Skeletal muscle satellite cell (primary cell): ENCODE results near the gene MYL1. TPM values are rescaled to one million over a fixed set of nuclear protein-coding genes. Genes with fewer than 3 reads are reported as not detected.

ENCODE experiments used
- H3K27me3 ChIP-seq: 2 replicates; pipeline ENCODE4 v1.7.0; 2013; ENCODE audit warnings: low read length; ENCODE audit not compliant: control insufficient read depth, insufficient read depth
- H3K36me3 ChIP-seq: 2 replicates; pipeline ENCODE4 v1.7.0; 2013; ENCODE audit warnings: mild to moderate bottlenecking, control low read depth, low read length; ENCODE audit not compliant: insufficient read depth
- H3K4me1 ChIP-seq: 2 replicates; pipeline ENCODE4 v1.7.0; 2013; ENCODE audit warnings: low read length; ENCODE audit not compliant: control insufficient read depth, insufficient read depth
- H3K4me2 ChIP-seq: 2 replicates; pipeline ENCODE4 v1.7.0; 2013; ENCODE audit warnings: mild to moderate bottlenecking, low read length
- H3K4me3 ChIP-seq: 2 replicates; pipeline ENCODE4 v1.7.0; 2013; ENCODE audit warnings: low read length
- H3K9ac ChIP-seq: 2 replicates; pipeline ENCODE4 v1.7.0; 2013; ENCODE audit warnings: mild to moderate bottlenecking, low read depth, low read length, moderate library complexity
- H3K9me3 ChIP-seq: replicated peaks from 2 replicates; pipeline ENCODE4 v1.7.0; 2013; ENCODE audit warnings: mild to moderate bottlenecking, control low read depth, low read length
- total RNA-seq: library from RNA; depleted of rRNA; stranded (reverse); fragments of >200 nt; gene quantifications from 2 replicates; pipeline ENCODE4 v1.2.3, GENCODE V29; 2012; rRNA removed

The MYL1 gene
- total RNA-seq = 45.0 TPM in 1 of 2 replicates, not detected in the other

- Histone ChIP-seq H3K27me3 (no peaks in the 10 kb centered on the region), H3K36me3 (no peaks in the 10 kb centered on the region), H3K4me3 (no peak within 1 kb of the TSS), H3K4me2 (no peak within 1 kb of the TSS), H3K4me1 (no peaks in the 10 kb centered on the region), H3K9me3 (no peaks in the 10 kb centered on the region), H3K9ac (no peak within 1 kb of the TSS)
These were observed at the start of gene MYL1 for GRCh38 chr2:210315015-210315788. MYL1 (minus strand) TSS chr2:210315174; CDS start chr2:210315042, 132 bp downstream.

GRCh38 chr2:210363876-210364275, 48.9 kb upstream of the MYL1 start:
- Histone ChIP-seq H3K27me3 (no peaks in the 10 kb centered on the region), H3K4me3 (no peak overlapping the region), H3K36me3 (no peaks in the 10 kb centered on the region), H3K9ac (no peak overlapping the region), H3K4me2 (no peak overlapping the region), H3K4me1 (no peaks in the 10 kb centered on the region), H3K9me3 (no peaks in the 10 kb centered on the region)

- no peak overlapping the region for H3K4me2 ChIP-seq
- H3K4me3 ChIP-seq = no peak overlapping the region
- H3K4me1 ChIP-seq = no peaks in the 10 kb centered on the region
- H3K9me3 ChIP-seq = no peaks in the 10 kb centered on the region
- H3K9ac ChIP-seq = no peak overlapping the region
- H3K36me3 ChIP-seq = no peaks in the 10 kb centered on the region
- no peaks in the 10 kb centered on the region for H3K27me3 ChIP-seq
These were observed 48.3 kb upstream of the MYL1 start for GRCh38 chr2:210363261-210363660.

- Histone ChIP-seq H3K4me2 (no peak overlapping the region), H3K4me1 (no peaks in the 10 kb centered on the region), H3K9me3 (no peaks in the 10 kb centered on the region), H3K9ac (no peak overlapping the region), H3K27me3 (no peaks in the 10 kb centered on the region), H3K4me3 (no peak overlapping the region), H3K36me3 (no peaks in the 10 kb centered on the region)
These were observed 45.4 kb upstream of the MYL1 start for GRCh38 chr2:210360412-210360811.

- H3K36me3 ChIP-seq = no peaks in the 10 kb centered on the region
- H3K4me3 ChIP-seq = no peak overlapping the region
- no peak overlapping the region for H3K9ac ChIP-seq
- no peaks in the 10 kb centered on the region for H3K27me3 ChIP-seq
- no peaks in the 10 kb centered on the region for H3K4me1 ChIP-seq
- H3K9me3 ChIP-seq = no peaks in the 10 kb centered on the region
- no peak overlapping the region for H3K4me2 ChIP-seq
These were observed 42.0 kb upstream of the MYL1 start for GRCh38 chr2:210356944-210357343.

- H3K4me2 ChIP-seq = no peak overlapping the region
- H3K36me3 ChIP-seq = no peaks in the 10 kb centered on the region
- H3K9me3 ChIP-seq = no peaks in the 10 kb centered on the region
- H3K27me3 ChIP-seq = no peaks in the 10 kb centered on the region
- H3K4me3 ChIP-seq = no peak overlapping the region
- H3K9ac ChIP-seq = no peak overlapping the region
- H3K4me1 ChIP-seq = no peaks in the 10 kb centered on the region
These were observed 22.2 kb upstream of the MYL1 start for GRCh38 chr2:210337159-210337558.

GRCh38 chr2:210324906-210325305, 9.9 kb upstream of the MYL1 start:
- Histone ChIP-seq H3K36me3 (no peaks in the 10 kb centered on the region), H3K4me1 (no peaks in the 10 kb centered on the region), H3K4me2 (no peak overlapping the region), H3K9me3 (no peaks in the 10 kb centered on the region), H3K27me3 (no peaks in the 10 kb centered on the region), H3K9ac (no peak overlapping the region), H3K4me3 (no peak overlapping the region)

- Histone ChIP-seq H3K36me3 (no peaks in the 10 kb centered on the region), H3K27me3 (no peaks in the 10 kb centered on the region), H3K4me1 (no peaks in the 10 kb centered on the region), H3K4me2 (no peak overlapping the region), H3K9ac (no peak overlapping the region), H3K4me3 (no peak overlapping the region), H3K9me3 (no peaks in the 10 kb centered on the region)
These were observed 9.5 kb upstream of the MYL1 start for GRCh38 chr2:210324458-210324857.

- Histone ChIP-seq H3K27me3 (no peaks in the 10 kb centered on the region), H3K4me1 (no peaks in the 10 kb centered on the region), H3K9me3 (no peaks in the 10 kb centered on the region), H3K9ac (no peak overlapping the region), H3K36me3 (no peaks in the 10 kb centered on the region), H3K4me2 (no peak overlapping the region), H3K4me3 (no peak overlapping the region)
These were observed 8.0 kb upstream of the MYL1 start for GRCh38 chr2:210323003-210323402.

- Histone ChIP-seq H3K4me2 (no peak overlapping the region), H3K4me1 (no peaks in the 10 kb centered on the region), H3K4me3 (no peak overlapping the region), H3K27me3 (no peaks in the 10 kb centered on the region), H3K36me3 (no peaks in the 10 kb centered on the region), H3K9me3 (no peaks in the 10 kb centered on the region), H3K9ac (no peak overlapping the region)
These were observed 3.9 kb upstream of the MYL1 start for GRCh38 chr2:210318891-210319290.

GRCh38 chr2:210318486-210318885, 3.5 kb upstream of the MYL1 start:
- Histone ChIP-seq H3K4me1 (no peaks in the 10 kb centered on the region), H3K9ac (no peak overlapping the region), H3K4me2 (no peak overlapping the region), H3K4me3 (no peak overlapping the region), H3K27me3 (no peaks in the 10 kb centered on the region), H3K36me3 (no peaks in the 10 kb centered on the region), H3K9me3 (no peaks in the 10 kb centered on the region)

GRCh38 chr2:210310550-210310949, 4.4 kb downstream of the MYL1 start:
- H3K4me3 ChIP-seq = no peak overlapping the region
- H3K4me2 ChIP-seq = no peak overlapping the region
- no peak overlapping the region for H3K9ac ChIP-seq
- H3K4me1 ChIP-seq = no peaks in the 10 kb centered on the region
- H3K27me3 ChIP-seq = no peaks in the 10 kb centered on the region
- H3K36me3 ChIP-seq = no peaks in the 10 kb centered on the region
- H3K9me3 ChIP-seq = no peaks in the 10 kb centered on the region
